HG02973 (cell line): ENCODE data around the gene AMN.

Experiments
- ATAC-seq: cut with Tn5 transposase; IDR thresholded peaks from one replicate; pipeline ENCODE4 v1.9.1; 2021; ENCODE audit warnings: moderate library complexity; ENCODE audit not compliant: unreplicated experiment

AMN gene

GRCh38 chr14:102927878-102928411, 5.5 kb downstream of the AMN start:
- ATAC-seq, result no peak

GRCh38 chr14:102928412-102929240, 6.2 kb downstream of the AMN start:
- no peak for ATAC-seq

GRCh38 chr14:102929241-102930137, 7.0 kb downstream of the AMN start:
- ATAC-seq, result no peak

GRCh38 chr14:102930138-102930752, 7.8 kb downstream of the AMN start:
- no peak for ATAC-seq

GRCh38 chr14:102930753-102931579, 8.5 kb downstream of the AMN start:
- ATAC-seq, result no peak

- ATAC-seq, result no peak
These were observed 9.3 kb downstream of the AMN start for GRCh38 chr14:102931580-102932285.

GRCh38 chr14:102932484-102933248, 10.2 kb downstream of the AMN start:
- ATAC-seq, result no peak

- ATAC-seq, result no peak
These were observed 11.3 kb downstream of the AMN start for GRCh38 chr14:102933618-102934231.

GRCh38 chr14:102935756-102936155, 13.3 kb downstream of the AMN start:
- ATAC-seq, result no peak

GRCh38 chr14:102937331-102938175, 15.1 kb downstream of the AMN start:
- ATAC-seq, result no peak

GRCh38 chr14:102938191-102938590, 15.7 kb downstream of the AMN start:
- no peak for ATAC-seq

GRCh38 chr14:102939329-102939728, 16.9 kb downstream of the AMN start:
- ATAC-seq, result no peak

GRCh38 chr14:102939820-102940561, 17.5 kb downstream of the AMN start:
- no peak for ATAC-seq

GRCh38 chr14:102940729-102941362, 18.4 kb downstream of the AMN start:
- ATAC-seq, result no peak

GRCh38 chr14:102941419-102942011, 19.1 kb downstream of the AMN start:
- no peak for ATAC-seq

GRCh38 chr14:102942069-102942468, 19.6 kb downstream of the AMN start:
- ATAC-seq, result no peak
